MM.1S (cell line): Measurements from ENCODE around the gene ZCCHC2.

ENCODE experiments used
- EZH2 ChIP-seq: fragments of 300-600 bp; sonication (generic); optimal IDR thresholded peaks from 2 replicates; pipeline ENCODE3; 2017; ENCODE audit warnings: low read depth, mild to moderate bottlenecking, antibody characterized with exemption, low read length, mixed read lengths
- TF ChIP-seq, protein P1 (sequence below): fragments of 300-600 bp; sonication (generic); IDR thresholded peaks from 2 replicates; pipeline ENCODE4 v1.5.1; 2016; ENCODE audit warnings: antibody characterized with exemption, low read length, mixed read lengths

DNA sequence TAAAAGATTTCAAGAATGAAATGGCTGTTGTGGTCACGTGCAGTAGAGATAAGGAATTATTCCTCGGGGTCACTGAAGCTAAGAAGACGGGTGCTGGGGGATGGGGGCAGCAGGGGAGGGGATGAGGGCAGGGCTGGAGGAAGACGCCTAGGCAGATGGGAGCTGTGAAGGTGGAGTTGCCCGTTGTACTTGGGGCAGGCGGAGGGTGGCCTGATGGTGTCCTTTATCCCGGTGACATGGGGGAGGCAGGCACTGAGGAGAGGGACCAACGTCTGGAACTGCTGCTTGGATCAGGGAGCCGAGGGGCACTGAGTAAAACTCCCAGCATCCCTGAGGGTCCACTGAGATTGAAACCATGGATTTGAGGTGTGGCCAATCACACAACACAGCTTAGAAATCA, 64.9 kb downstream of the ZCCHC2 start:
- TF ChIP-seq, protein P1, sequence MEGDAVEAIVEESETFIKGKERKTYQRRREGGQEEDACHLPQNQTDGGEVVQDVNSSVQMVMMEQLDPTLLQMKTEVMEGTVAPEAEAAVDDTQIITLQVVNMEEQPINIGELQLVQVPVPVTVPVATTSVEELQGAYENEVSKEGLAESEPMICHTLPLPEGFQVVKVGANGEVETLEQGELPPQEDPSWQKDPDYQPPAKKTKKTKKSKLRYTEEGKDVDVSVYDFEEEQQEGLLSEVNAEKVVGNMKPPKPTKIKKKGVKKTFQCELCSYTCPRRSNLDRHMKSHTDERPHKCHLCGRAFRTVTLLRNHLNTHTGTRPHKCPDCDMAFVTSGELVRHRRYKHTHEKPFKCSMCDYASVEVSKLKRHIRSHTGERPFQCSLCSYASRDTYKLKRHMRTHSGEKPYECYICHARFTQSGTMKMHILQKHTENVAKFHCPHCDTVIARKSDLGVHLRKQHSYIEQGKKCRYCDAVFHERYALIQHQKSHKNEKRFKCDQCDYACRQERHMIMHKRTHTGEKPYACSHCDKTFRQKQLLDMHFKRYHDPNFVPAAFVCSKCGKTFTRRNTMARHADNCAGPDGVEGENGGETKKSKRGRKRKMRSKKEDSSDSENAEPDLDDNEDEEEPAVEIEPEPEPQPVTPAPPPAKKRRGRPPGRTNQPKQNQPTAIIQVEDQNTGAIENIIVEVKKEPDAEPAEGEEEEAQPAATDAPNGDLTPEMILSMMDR = no peak
- no peak for TF ChIP-seq EZH2
